ENCODE data around the gene MCM8.

Gene MCM8

DNA sequence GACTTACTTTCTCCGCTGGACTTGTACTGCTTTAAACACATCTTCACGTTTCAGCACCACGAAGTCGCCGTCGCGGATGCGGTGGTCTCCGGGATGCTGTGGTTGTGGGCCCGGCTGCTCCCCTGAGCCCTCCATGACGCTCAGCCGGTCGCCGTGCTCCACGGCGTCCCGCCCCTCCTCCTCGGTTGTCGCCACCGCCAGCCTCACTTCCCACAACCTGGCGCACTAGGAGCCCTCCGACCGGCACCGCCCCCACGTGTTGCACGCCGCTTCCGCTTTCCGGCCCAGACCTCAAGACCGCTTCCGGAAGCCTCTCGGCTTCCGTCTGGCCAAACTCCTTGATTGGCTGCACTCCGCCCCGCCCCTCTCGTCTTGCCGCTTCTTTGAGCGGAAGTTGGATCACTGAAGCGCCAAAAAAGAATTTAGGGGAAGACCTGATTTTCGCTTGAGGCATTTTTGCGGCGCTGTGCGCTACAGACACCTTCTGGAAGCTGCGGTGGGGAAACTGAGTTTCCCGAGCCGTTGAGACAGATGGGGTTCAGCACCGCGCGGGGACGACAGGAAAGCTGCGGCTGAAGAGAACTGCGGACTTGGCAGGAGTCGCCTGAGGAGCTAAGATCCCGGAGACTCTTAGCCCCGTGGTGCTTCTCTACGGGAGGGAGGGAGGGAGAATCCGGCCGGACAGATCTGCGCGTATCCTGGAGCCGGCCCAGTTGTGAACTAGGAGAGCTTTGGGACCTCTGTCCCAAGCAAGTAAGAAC is at the start of gene MCM8, which contains the start of gene TRMT6:
MCM8 (plus strand) TSS at position 382 of the 761 bp plus-strand sequence. CDS start 1,364 bp downstream, outside the sequence.
TRMT6 (minus strand) TSS at position 263 of the 761 bp plus-strand sequence; CDS start at position 135, 128 bp downstream.
- Histone ChIP-seq H3K27ac (ENCODE audit: low read depth, low read length) (peak within 1 kb of the TSS; percentile 81), H3K4me1 (ENCODE audit: control insufficient read depth, insufficient read depth, low read length, unreplicated experiment) (peaks cover 47% of the 10 kb centered on the region), H3K79me2 (ENCODE audit: control insufficient read depth, insufficient read depth, low read length, unreplicated experiment) (peaks cover 53% of the 10 kb centered on the region), H3K27me3 (ENCODE audit: insufficient read depth, low read length) (no peaks in the 10 kb centered on the region), H2AFZ (ENCODE audit: low read length, unreplicated experiment) (peak within 1 kb of the TSS; percentile 91), H3K4me3 (ENCODE audit: low read depth, low read length) (peak within 1 kb of the TSS; percentile 97), H3K36me3 (ENCODE audit: insufficient read depth, low read length) (peaks cover 26% of the 10 kb centered on the region)

DNA sequence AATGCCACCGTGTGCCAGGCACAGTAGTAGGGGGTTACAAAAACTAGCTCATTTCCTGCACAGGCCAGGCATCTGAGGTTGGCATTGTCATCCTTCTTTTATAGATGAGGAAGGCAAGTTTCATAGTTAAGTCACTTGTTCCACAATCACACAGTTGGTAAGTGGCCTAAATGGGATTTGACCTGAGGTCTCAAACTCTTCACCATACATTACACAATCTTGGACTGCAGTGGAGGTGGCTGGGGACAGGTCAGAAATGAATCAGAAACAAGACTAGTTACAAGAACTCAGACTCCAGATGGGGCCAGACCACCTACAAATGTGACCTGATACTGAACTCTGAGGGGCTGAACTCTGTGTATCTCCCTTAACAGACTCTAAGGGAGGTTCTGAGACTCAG is 49.5 kb upstream of the MCM8 start:
- H3K36me3 ChIP-seq (ENCODE audit: insufficient read depth, low read length): no peaks in the 10 kb centered on the region
- no peaks in the 10 kb centered on the region for H3K4me1 ChIP-seq (ENCODE audit: control insufficient read depth, insufficient read depth, low read length, unreplicated experiment)
- no peak overlapping the region for H3K27ac ChIP-seq (ENCODE audit: low read depth, low read length)
- no peak overlapping the region for H2AFZ ChIP-seq (ENCODE audit: low read length, unreplicated experiment)
- H3K4me3 ChIP-seq (ENCODE audit: low read depth, low read length): no peak overlapping the region
- H3K79me2 ChIP-seq (ENCODE audit: control insufficient read depth, insufficient read depth, low read length, unreplicated experiment): no peaks in the 10 kb centered on the region
- H3K27me3 ChIP-seq (ENCODE audit: insufficient read depth, low read length): peaks cover 78% of the 10 kb centered on the region

DNA sequence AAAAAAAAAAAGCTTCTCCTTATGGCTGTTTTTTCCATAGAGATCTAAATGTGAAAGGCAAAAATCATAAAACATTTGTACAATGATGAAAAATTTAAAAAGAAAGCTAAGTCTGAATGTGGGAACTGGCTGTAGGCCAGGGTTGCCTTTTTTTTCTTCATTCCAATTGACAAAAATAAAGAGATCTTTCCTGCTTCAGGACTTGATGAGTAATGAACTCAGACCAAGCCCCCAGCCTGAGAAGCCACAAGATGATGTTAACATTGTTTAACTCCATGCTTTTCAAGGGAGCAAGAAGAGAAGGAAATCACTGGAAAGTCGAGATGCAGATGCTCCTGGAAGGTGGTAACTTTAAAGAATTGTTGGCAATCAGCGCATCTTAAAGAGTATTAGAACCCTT is 41.5 kb upstream of the MCM8 start:
- Histone ChIP-seq H2AFZ (ENCODE audit: low read length, unreplicated experiment) (no peak overlapping the region), H3K79me2 (ENCODE audit: control insufficient read depth, insufficient read depth, low read length, unreplicated experiment) (no peaks in the 10 kb centered on the region), H3K27ac (ENCODE audit: low read depth, low read length) (no peak overlapping the region), H3K4me3 (ENCODE audit: low read depth, low read length) (no peak overlapping the region), H3K27me3 (ENCODE audit: insufficient read depth, low read length) (peaks cover 89% of the 10 kb centered on the region), H3K4me1 (ENCODE audit: control insufficient read depth, insufficient read depth, low read length, unreplicated experiment) (peaks cover 6% of the 10 kb centered on the region), H3K36me3 (ENCODE audit: insufficient read depth, low read length) (no peaks in the 10 kb centered on the region)

DNA sequence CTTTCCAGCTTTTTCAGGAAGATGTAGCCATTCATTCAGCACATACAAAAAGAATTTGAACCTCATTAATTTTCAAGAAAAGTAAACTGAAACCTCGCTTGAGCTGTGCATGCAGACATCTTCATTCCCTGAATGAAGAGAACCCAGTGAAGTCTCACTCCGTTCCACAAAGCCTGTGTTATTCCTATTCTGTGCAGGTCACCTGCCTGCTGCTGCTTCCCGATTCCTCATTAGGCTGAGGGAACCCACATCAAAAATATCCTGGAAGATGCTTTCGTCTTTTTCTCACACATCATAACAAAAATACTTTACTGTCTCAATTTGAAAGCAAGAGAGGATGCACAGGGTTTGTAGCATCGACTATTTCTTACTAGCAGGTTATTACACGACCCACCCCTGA is 40.3 kb upstream of the MCM8 start:
- peaks cover 88% of the 10 kb centered on the region for H3K27me3 ChIP-seq (ENCODE audit: insufficient read depth, low read length)
- no peak overlapping the region for H3K27ac ChIP-seq (ENCODE audit: low read depth, low read length)
- no peak overlapping the region for H3K4me3 ChIP-seq (ENCODE audit: low read depth, low read length)
- no peaks in the 10 kb centered on the region for H3K79me2 ChIP-seq (ENCODE audit: control insufficient read depth, insufficient read depth, low read length, unreplicated experiment)
- no peak overlapping the region for H2AFZ ChIP-seq (ENCODE audit: low read length, unreplicated experiment)
- H3K4me1 ChIP-seq (ENCODE audit: control insufficient read depth, insufficient read depth, low read length, unreplicated experiment): peaks cover 6% of the 10 kb centered on the region
- no peaks in the 10 kb centered on the region for H3K36me3 ChIP-seq (ENCODE audit: insufficient read depth, low read length)

- peaks cover 58% of the 10 kb centered on the region for H3K27me3 ChIP-seq (ENCODE audit: insufficient read depth, low read length)
- H3K27ac ChIP-seq (ENCODE audit: low read depth, low read length): no peak overlapping the region
- no peak overlapping the region for H3K4me3 ChIP-seq (ENCODE audit: low read depth, low read length)
- H2AFZ ChIP-seq (ENCODE audit: low read length, unreplicated experiment): no peak overlapping the region
- no peaks in the 10 kb centered on the region for H3K79me2 ChIP-seq (ENCODE audit: control insufficient read depth, insufficient read depth, low read length, unreplicated experiment)
- H3K36me3 ChIP-seq (ENCODE audit: insufficient read depth, low read length): no peaks in the 10 kb centered on the region
- peaks cover 6% of the 10 kb centered on the region for H3K4me1 ChIP-seq (ENCODE audit: control insufficient read depth, insufficient read depth, low read length, unreplicated experiment)
These were observed 37.3 kb upstream of the MCM8 start for GRCh38 chr20:5913166-5913565.

- H3K79me2 ChIP-seq (ENCODE audit: control insufficient read depth, insufficient read depth, low read length, unreplicated experiment): no peaks in the 10 kb centered on the region
- H3K4me3 ChIP-seq (ENCODE audit: low read depth, low read length): no peak overlapping the region
- no peak overlapping the region for H2AFZ ChIP-seq (ENCODE audit: low read length, unreplicated experiment)
- no peak overlapping the region for H3K27ac ChIP-seq (ENCODE audit: low read depth, low read length)
- H3K27me3 ChIP-seq (ENCODE audit: insufficient read depth, low read length): peaks cover 47% of the 10 kb centered on the region
- H3K4me1 ChIP-seq (ENCODE audit: control insufficient read depth, insufficient read depth, low read length, unreplicated experiment): peaks cover 16% of the 10 kb centered on the region
- H3K36me3 ChIP-seq (ENCODE audit: insufficient read depth, low read length): no peaks in the 10 kb centered on the region
These were observed 35.6 kb upstream of the MCM8 start for GRCh38 chr20:5914859-5915258.

DNA sequence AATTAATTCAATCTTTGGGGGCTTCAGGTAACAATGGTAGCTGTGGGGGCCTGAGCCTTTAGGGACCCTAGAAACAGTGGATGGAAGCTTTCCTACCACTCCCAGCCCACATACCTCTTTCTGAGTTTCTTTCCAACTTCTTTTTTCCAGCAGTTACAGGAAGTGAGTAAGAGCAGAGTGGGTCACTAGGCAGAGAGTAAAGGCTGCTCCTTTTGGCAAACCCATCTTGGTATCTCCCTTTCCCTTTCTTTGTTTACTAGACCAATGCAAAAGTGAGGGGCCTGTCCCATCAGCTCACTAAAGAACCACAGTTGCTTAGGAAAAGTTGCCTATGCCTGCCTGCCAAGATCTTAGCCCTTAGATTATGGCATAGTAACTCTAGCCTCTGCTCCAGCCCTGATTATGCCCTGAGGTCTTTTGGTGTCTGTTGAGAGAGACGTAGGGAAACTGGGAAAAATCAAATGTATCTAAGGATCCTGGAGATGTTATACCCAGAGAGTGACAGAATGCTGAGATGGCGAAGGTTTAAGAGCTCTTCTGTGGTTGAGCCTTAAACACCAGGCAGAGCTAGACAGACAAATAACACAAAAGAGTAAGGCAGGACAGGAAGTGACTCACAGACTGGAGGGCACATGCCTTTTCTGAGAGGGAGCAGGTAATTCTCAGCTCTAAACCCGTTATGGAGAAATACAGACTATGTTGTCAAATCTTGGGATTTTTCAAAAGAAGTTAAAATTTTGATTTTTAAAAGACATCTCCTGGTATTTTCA is 31.4 kb upstream of the MCM8 start:
- peak overlapping the region; percentile 60 for H3K4me3 ChIP-seq (ENCODE audit: low read depth, low read length)
- H3K27ac ChIP-seq (ENCODE audit: low read depth, low read length): peak overlapping the region; percentile 81
- H2AFZ ChIP-seq (ENCODE audit: low read length, unreplicated experiment): no peak overlapping the region

DNA sequence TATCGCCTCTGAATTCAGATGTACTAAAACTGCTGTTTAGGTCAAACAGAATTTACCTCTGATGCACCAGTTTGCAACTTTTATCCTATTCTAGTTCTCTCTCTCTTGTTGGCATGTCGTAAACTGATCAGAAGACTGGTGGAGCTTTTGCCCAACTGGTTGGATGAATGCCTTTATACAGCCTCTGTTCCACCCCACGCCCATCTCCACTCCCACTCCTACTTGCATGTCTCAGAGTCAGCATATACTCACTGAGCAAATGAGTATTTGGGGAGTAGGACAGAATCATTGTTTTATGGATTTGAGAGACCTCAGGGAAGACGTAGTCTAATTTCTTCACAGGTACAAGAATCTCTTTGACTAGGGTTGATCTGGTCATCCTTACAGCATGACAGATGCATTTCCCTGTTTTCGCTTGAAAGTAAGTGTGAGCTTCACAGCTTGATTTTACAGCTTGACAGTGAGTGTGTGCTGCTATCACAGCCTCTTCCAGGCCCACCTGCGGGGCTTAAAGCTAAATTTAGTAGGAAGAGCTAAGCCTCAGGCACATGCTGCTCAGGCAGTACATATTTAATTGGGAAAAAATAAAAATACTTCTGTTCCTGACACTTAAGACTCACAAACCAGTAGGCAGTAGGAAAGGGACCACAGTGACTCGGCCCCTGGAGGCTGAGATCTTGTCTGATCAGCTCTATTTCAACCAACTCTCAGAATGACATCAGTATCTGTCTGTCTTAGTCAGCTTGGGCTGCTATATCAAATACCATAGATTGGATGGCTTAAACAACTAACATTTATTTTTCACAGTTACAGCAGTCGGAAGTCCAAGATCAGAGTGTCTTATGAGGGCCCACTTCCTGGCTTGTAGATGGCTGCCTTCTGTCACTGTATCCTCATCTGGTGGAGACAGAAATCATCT is 30.6 kb upstream of the MCM8 start:
- Histone ChIP-seq H3K27me3 (ENCODE audit: insufficient read depth, low read length) (peaks cover 19% of the 10 kb centered on the region), H3K36me3 (ENCODE audit: insufficient read depth, low read length) (no peaks in the 10 kb centered on the region), H3K27ac (ENCODE audit: low read depth, low read length) (peak overlapping the region; percentile 81), H2AFZ (ENCODE audit: low read length, unreplicated experiment) (peak overlapping the region; percentile 14), H3K4me1 (ENCODE audit: control insufficient read depth, insufficient read depth, low read length, unreplicated experiment) (peaks cover 19% of the 10 kb centered on the region), H3K4me3 (ENCODE audit: low read depth, low read length) (0 out of 2 replicates have a peak overlapping the region, but pooled peaks have one; percentile 60), H3K79me2 (ENCODE audit: control insufficient read depth, insufficient read depth, low read length, unreplicated experiment) (no peaks in the 10 kb centered on the region)

More for the DNA sequence above, 31.4 kb upstream of the MCM8 start:
- Histone ChIP-seq H3K4me1 (ENCODE audit: control insufficient read depth, insufficient read depth, low read length, unreplicated experiment) (peaks cover 19% of the 10 kb centered on the region), H3K36me3 (ENCODE audit: insufficient read depth, low read length) (no peaks in the 10 kb centered on the region), H3K27me3 (ENCODE audit: insufficient read depth, low read length) (peaks cover 19% of the 10 kb centered on the region), H3K79me2 (ENCODE audit: control insufficient read depth, insufficient read depth, low read length, unreplicated experiment) (no peaks in the 10 kb centered on the region)

- peaks cover 21% of the 10 kb centered on the region; the same call in 1 of the 2 replicates for H3K27me3 ChIP-seq (ENCODE audit: insufficient read depth, low read length)
- H3K36me3 ChIP-seq (ENCODE audit: insufficient read depth, low read length): no peaks in the 10 kb centered on the region
- peaks cover 19% of the 10 kb centered on the region for H3K4me1 ChIP-seq (ENCODE audit: control insufficient read depth, insufficient read depth, low read length, unreplicated experiment)
- H3K79me2 ChIP-seq (ENCODE audit: control insufficient read depth, insufficient read depth, low read length, unreplicated experiment): no peaks in the 10 kb centered on the region
- H2AFZ ChIP-seq (ENCODE audit: low read length, unreplicated experiment): no peak overlapping the region
- H3K27ac ChIP-seq (ENCODE audit: low read depth, low read length): no peak overlapping the region
- no peak overlapping the region for H3K4me3 ChIP-seq (ENCODE audit: low read depth, low read length)
These were observed 29.9 kb upstream of the MCM8 start for GRCh38 chr20:5920581-5920980.

GRCh38 chr20:5923493-5923892 is 27.0 kb upstream of the MCM8 start:
- no peaks in the 10 kb centered on the region for H3K79me2 ChIP-seq (ENCODE audit: control insufficient read depth, insufficient read depth, low read length, unreplicated experiment)
- H3K4me3 ChIP-seq (ENCODE audit: low read depth, low read length): no peak overlapping the region
- H3K4me1 ChIP-seq (ENCODE audit: control insufficient read depth, insufficient read depth, low read length, unreplicated experiment): peaks cover 19% of the 10 kb centered on the region
- no peak overlapping the region for H3K27ac ChIP-seq (ENCODE audit: low read depth, low read length)
- H3K27me3 ChIP-seq (ENCODE audit: insufficient read depth, low read length): peaks cover 24% of the 10 kb centered on the region
- H2AFZ ChIP-seq (ENCODE audit: low read length, unreplicated experiment): no peak overlapping the region
- H3K36me3 ChIP-seq (ENCODE audit: insufficient read depth, low read length): no peaks in the 10 kb centered on the region

Data from ACC112 (cell line).